ENCODE results near the gene INSYN1.

DNA sequence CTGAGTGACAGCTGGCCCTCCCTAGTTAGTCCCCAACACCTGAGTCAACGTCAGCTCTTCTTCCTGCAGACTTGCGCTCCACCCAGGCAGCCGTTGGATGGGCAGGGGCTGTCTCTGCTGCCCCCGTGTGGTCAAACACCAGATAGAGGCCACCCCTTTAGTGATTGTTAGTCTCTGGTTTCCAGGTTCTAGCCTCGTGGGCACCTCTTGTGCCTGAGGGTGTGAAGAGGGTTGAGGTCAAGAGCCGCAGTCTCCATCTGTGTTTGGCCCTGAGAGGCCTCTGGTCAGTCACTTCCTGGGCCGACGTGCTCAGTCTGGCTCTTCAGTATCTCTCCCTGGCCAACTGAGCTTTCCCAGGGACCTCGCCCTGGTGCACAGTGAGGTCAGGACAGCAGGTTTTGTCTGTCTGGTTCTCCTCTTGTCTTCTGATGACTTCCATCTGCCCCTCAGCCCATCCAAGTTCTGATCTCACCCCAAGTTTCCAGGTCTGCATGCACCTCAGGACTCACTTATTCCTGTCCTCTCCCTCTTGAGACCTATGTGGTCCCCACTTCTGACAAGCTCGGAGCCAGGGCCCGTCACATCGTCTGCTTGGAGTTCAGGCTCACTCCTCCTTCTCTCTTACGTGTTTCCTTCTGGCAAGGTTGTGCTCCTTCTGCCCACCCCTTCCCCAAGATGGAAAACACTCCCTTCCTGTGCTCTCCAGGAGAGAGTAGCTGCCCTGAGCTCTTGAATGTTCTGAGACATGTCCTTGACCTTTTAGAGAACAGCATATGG, 48.1 kb downstream of the INSYN1 start:
- TF ChIP-seq, protein P1, sequence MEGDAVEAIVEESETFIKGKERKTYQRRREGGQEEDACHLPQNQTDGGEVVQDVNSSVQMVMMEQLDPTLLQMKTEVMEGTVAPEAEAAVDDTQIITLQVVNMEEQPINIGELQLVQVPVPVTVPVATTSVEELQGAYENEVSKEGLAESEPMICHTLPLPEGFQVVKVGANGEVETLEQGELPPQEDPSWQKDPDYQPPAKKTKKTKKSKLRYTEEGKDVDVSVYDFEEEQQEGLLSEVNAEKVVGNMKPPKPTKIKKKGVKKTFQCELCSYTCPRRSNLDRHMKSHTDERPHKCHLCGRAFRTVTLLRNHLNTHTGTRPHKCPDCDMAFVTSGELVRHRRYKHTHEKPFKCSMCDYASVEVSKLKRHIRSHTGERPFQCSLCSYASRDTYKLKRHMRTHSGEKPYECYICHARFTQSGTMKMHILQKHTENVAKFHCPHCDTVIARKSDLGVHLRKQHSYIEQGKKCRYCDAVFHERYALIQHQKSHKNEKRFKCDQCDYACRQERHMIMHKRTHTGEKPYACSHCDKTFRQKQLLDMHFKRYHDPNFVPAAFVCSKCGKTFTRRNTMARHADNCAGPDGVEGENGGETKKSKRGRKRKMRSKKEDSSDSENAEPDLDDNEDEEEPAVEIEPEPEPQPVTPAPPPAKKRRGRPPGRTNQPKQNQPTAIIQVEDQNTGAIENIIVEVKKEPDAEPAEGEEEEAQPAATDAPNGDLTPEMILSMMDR (IDR thresholded peaks at IDR 0.05): peak; percentile 47 to 84 (median 70)
- no peak for TF ChIP-seq POLR2A (IDR thresholded peaks at IDR 0.05)

Measured in prostate gland (tissue), 2 donors.